Left lobe of liver (tissue), 2 donors: ENCODE data around the gene DLD. TPM values are rescaled to one million over a fixed set of nuclear protein-coding genes. Genes with fewer than 3 reads are reported as not detected.
A peak's percentile ranks its signal among the peaks of the same experiment; 100 is the strongest.
"Not testable (repeated sequence)": the region's sequence is repeated elsewhere in the genome, so short reads cannot be mapped to it uniquely, and the experiment has no call there.

Source experiments
- ATAC-seq: fragments of 200-7000 bp; cut with Tn5 transposase; one replicate; pipeline ENCODE4 v1.9.1; 2020; ENCODE audit warnings: mild to moderate bottlenecking, moderate library complexity
- DNase-seq: peaks from one replicate; pipeline ENCODE4 v3.0.0-alpha.2; 2020; ENCODE audit warnings: low spot score
- total RNA-seq: library from RNA; stranded (reverse); gene quantifications from one replicate; pipeline ENCODE4 v1.2.1, GENCODE V29; 2021
- donor health status: DM: no; HTN: no; CAD: no; lungs with moderate emphysema.
- donor health status: DM: no; HTN: yes; CAD: no.

DLD gene
- total RNA-seq: 63.0 TPM

- peak; percentile 96 for DNase-seq
- ATAC-seq: peak; percentile 96
Measured at GRCh38 chr7:107890962-107891635, at the start of gene DLD. TSS of gene DLD (plus strand) at chr7:107891183. CDS start at chr7:107891251, 68 bp downstream.

GRCh38 chr7:107842213-107842612, 48.8 kb upstream of the DLD start:
- DNase-seq: no peak
- no peak for ATAC-seq

- no peak for DNase-seq
- no peak for ATAC-seq
Measured at GRCh38 chr7:107843184-107843583, 47.8 kb upstream of the DLD start.

- DNase-seq: no peak
- ATAC-seq: no peak
Measured at GRCh38 chr7:107846324-107846723, 44.7 kb upstream of the DLD start.

- ATAC-seq (no peak), DNase-seq (no peak)
Measured at GRCh38 chr7:107847168-107847835, 43.7 kb upstream of the DLD start.

- not testable (repeated sequence) for DNase-seq, ATAC-seq
Measured at GRCh38 chr7:107847836-107848175, 43.2 kb upstream of the DLD start.

GRCh38 chr7:107848211-107848610, 42.8 kb upstream of the DLD start:
- ATAC-seq, DNase-seq: not testable (repeated sequence)

- DNase-seq (no peak), ATAC-seq (no peak)
Measured at GRCh38 chr7:107850216-107850615, 40.8 kb upstream of the DLD start.

GRCh38 chr7:107850643-107851042, 40.3 kb upstream of the DLD start:
- ATAC-seq: no peak
- DNase-seq: no peak

- ATAC-seq (no peak), DNase-seq (no peak)
Measured at GRCh38 chr7:107854454-107854853, 36.5 kb upstream of the DLD start.

- ATAC-seq (no peak), DNase-seq (no peak)
Measured at GRCh38 chr7:107854989-107855388, 36.0 kb upstream of the DLD start.

- DNase-seq (no peak), ATAC-seq (peak; percentile 54)
Measured at GRCh38 chr7:107856806-107857540, 34.0 kb upstream of the DLD start.

- ATAC-seq: no peak
- DNase-seq: no peak
Measured at GRCh38 chr7:107857541-107857912, 33.5 kb upstream of the DLD start.

GRCh38 chr7:107858280-107858679, 32.7 kb upstream of the DLD start:
- DNase-seq: no peak
- no peak for ATAC-seq

- peak; percentile 84 for ATAC-seq
- peak; percentile 79 for DNase-seq
Measured at GRCh38 chr7:107860279-107860961, 30.6 kb upstream of the DLD start.

GRCh38 chr7:107860981-107861652, 29.9 kb upstream of the DLD start:
- DNase-seq (no peak), ATAC-seq (peak; percentile 43)

- ATAC-seq: no peak
Measured at GRCh38 chr7:107865956-107866775, 24.8 kb upstream of the DLD start.

GRCh38 chr7:107867858-107868466, 23.0 kb upstream of the DLD start:
- DNase-seq (no peak), ATAC-seq (peak; percentile 85)

More at GRCh38 chr7:107865956-107866775, 24.8 kb upstream of the DLD start:
- no peak for DNase-seq

GRCh38 chr7:107870427-107871000, 20.5 kb upstream of the DLD start:
- DNase-seq: no peak
- ATAC-seq: no peak
